Hematopoietic multipotent progenitor cell (in vitro differentiated cells): ENCODE measurements around the gene CEACAM6. TPM values are rescaled to one million over a fixed set of nuclear protein-coding genes. Genes with fewer than 3 reads are reported as not detected.

Experiments used
- DNase-seq, 3 donors: peaks; one replicate each; pipeline ENCODE4 v3.0.0-alpha.2; 2011 to 2015; ENCODE audit warnings: low read depth in 2 of 3, low spot score in 2 of 3
- total RNA-seq: library from RNA; depleted of rRNA; stranded (reverse); fragments of >200 nt; gene quantifications from one replicate; pipeline ENCODE4 v1.2.3, GENCODE V29; 2012

CEACAM6 gene
- total RNA-seq, 1 donor: 0.27 TPM

DNA sequence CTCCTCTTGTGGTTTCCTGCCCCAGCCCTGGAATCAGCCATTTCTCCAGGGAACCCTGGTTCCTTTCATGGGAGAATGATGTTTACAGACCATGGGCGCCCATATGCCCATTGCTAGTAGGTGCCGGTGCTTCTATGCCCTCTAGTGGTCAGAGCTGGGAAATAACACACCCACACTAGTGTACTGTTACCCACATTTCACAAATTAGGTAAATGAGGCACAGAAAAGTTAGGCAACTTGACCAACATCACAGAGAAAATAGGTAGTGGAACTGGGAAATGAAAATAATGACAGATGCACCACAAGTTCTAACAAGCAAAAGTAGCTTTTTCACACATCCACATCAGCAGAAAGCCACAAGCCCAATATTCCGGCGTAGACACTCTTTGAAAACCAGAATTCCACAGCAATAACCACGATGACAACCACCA lies 39.7 kb downstream of the CEACAM6 start:
- peak; percentile 23 to 70 (median 39) for DNase-seq

GRCh38 chr19:41796362-41796761 lies 41.0 kb downstream of the CEACAM6 start, which contains the start of gene CEACAM3:
Gene CEACAM3, plus strand, starts transcription at chr19:41796587. Its CDS starts 91 bp downstream, at chr19:41796678.
- DNase-seq: no peak

GRCh38 chr19:41796901-41797300 lies 41.6 kb downstream of the CEACAM6 start:
- no peak for DNase-seq

DNA sequence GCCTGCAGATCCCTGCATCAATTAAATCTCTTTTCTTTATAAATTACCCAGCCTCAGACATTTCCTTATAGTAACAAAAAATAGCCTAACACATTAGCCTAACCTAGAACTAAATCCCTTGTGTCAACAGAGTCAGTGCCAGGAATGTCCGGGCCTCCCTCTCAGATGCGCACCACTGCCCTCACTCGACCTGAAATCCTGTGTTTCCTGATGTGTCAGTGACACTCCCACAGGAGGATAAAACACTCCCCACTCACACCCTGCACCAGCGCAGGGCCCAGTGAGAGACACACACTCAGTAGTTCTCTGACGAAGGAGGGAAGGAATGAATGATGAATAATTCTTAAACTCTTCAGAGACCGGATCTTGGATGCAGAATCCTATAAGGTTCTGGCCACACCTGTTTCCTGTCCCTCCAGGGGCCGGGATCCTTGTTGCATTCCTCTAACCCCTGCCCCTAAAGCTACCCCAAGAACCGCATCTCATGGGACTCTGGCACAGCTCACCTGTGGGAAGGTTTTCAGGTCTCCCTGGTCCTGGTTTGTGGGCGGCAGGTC lies 44.2 kb downstream of the CEACAM6 start:
- DNase-seq: no peak

- DNase-seq: no peak
Observed at GRCh38 chr19:41801031-41801430, 45.7 kb downstream of the CEACAM6 start.

DNA sequence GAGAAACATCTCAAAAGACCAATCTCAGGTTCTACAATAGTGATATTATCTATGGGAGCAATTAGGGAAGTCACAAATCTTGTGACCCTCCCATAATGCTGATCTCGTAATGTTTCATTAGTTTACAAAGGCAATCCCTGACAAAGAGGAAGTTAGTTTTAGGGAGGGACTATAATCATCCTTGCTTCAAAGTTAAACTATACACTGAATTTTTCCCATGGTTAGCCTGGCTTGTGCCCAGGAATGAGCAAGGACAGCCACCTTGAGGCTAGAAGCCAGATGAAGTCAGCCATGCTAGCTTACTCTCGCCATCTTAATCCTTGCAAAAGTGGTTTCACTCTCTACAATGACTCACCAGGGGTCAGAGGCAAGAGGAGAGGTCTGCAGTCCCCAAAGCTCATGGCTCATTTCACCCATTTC lies 46.5 kb downstream of the CEACAM6 start:
- DNase-seq: peak in 2 of 3 donors; percentile 45 to 75

- DNase-seq: peak in 1 of 3 donors; percentile 73
Observed at GRCh38 chr19:41802770-41803169, 47.4 kb downstream of the CEACAM6 start.

- DNase-seq: no peak
Observed at GRCh38 chr19:41804336-41804735, 49.0 kb downstream of the CEACAM6 start.

DNA sequence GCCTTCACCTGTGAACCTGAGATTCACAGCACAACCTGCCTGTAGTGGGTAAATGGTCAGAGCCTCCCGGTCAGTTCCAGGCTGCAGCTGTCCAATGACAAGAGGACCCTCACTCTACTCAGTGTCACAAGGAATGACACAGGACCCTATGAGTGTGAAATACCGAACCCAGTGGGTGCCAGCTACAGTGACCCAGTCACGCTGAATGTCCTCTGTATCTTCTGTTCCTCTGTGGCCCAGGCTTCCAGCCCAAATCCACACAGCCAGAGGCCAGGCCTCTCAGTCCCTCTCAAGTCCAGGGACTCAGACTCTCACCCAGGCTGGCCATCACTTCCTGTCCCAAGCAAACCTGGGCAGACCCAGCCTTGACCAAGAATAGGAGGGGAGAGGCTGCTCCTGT lies 51.8 kb downstream of the CEACAM6 start:
- no peak for DNase-seq

GRCh38 chr19:41808663-41809566 lies 53.6 kb downstream of the CEACAM6 start:
- peak in 2 of 3 donors; percentile 61 to 70 for DNase-seq

DNA sequence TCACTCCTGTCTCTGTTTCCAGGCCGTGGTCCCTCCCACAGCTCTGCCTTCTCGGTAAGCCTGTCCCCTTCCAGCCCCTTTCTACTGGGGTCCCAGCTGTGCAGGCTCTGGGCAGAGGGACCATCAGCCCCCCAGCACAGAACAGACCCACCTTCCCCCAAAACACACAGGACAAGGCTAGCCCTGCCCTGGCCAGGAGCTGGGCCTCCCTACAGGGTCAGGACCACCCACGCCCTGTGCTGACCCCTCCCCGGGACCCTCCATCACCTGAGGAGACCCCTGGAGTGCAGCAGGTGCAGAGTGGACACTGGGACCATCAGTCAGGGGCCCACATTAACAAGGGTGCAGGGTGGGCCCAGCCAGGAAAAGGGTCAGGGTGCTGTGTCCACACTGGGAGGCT lies 55.0 kb downstream of the CEACAM6 start:
- no peak for DNase-seq

DNA sequence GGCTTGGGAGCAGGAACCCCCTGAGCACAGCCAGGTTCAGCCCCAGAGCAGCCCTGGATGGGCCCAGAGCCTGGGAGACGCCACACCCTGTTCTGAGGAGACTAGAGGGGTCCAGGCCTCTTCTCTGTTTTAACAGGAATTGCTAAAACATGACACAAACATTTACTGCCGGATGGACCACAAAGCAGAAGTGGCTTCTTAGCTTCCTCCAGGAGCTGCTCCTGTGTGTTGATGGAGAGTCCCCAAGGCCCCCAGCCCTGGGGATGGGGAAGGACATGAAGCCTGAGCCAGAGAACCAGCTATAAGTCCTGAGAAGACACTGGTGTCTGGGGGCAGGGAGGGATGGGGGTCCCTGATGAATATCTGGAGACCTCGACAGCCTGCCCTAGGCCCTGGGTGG lies 55.7 kb downstream of the CEACAM6 start:
- DNase-seq: peak in 2 of 3 donors; percentile 77 to 81

DNA sequence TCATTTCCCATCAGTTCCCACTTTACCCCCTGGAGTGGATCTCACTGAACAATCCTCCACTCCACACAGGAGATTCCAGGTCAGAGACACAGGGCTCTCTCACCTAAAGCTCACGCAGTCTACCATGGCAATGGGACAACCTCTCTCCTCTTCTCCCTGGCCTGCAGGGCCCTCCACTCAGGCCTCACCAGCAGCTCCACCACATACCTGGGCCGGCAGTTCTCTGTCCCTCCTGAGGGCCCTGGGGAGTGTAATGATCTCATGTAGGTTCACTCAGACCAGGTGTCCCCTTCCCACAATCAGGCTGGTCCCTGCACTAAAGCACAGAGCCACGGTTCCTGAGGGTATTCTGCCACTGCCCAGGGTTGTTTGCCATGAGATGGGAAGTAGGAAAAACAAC lies 56.7 kb downstream of the CEACAM6 start:
- no peak for DNase-seq

DNA sequence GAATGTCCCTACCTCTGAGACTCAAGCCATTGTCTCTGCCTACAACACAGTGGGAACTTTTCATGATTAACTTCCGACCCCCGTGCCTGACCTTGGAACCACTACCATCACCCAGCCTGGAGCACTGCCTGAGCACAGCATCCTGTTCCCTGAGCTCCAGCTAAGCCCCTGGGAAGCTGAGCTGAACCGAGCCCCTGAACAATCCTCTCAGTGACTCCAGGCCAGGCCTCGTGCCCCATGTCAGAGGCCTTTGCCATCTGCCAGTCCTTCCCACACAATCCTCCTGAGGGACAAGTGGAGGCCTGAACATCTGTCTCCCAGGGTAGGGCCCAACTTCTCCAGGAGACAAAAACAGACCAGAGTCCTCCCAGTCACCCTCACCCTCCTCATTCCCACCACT lies 58.6 kb downstream of the CEACAM6 start:
- DNase-seq: no peak

DNA sequence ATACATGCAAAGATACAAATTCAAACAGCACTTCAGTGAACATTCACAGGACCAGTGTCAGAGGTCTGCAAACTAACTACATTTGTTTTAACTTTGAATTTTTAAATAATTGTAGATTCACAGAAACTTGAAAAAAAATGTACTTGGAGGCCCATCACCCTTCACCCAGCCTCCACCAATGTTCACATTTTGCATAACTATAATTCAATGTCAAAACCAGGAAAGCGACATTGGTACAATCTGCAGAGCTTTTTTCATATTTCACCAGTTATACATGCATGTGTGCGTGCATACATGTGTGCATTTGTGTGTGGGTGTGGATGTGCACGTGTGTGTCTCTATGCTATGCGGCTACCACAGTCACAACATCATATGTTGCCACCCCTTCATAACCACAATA lies 60.0 kb downstream of the CEACAM6 start:
- DNase-seq: no peak

GRCh38 chr19:41816761-41817160 lies 61.4 kb downstream of the CEACAM6 start:
- DNase-seq: no peak

DNA sequence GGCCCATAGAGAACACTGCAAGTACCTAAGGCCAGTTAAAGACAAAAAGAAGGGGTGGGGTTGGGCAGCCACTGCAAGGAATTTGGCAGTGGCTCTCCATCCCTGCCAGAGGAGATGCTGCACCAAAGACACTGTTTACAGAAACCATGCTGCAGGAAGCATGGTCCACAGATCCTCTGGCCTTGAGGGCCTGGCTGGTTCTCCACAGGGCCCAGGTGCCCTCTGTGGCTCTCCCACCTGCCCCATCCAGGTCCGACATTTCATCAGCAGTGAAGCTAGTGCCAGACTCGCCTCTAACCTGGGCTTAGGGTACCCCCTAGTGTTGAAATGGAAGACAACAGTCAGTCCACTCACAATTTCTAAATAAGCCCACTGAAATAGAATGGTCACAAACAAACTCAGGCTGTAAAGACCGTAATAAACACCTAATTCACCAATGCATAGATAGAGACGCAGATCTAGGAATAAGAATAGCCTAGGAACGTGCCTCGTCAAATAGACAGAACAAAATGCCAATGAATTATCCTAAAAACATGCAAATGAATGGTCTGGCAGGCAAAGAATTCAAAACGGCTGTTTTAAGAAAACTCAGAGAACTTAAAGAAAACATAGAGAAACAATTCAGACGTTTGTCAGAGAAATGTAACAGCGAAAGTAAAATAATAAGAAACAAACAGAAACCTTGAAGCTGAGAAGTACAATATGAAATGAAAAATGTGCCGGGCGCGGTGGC lies 65.8 kb downstream of the CEACAM6 start:
- DNase-seq: peak; percentile 16 to 86 (median 65)
